Activated T-helper 9 cell treated with anti-CD3 and anti-CD28 coated beads, Interleukin-2, amount 50 U/mL, for 16 hours (primary cell): ENCODE data around the gene ATXN7L2.
"Not testable (repeated sequence)": the region's sequence is repeated elsewhere in the genome, so short reads cannot be mapped to it uniquely, and the experiment has no call there.

Experiments
- DNase-seq: peaks from one replicate; pipeline ENCODE4 v3.0.0-alpha.2; 2020; ENCODE audit warnings: low read depth

ATXN7L2 gene

GRCh38 chr1:109483672-109484518, at the start of gene ATXN7L2:
Gene ATXN7L2, plus strand, starts transcription at chr1:109483905. Its CDS starts 49 bp downstream, at chr1:109483954.
- peak; percentile 90 for DNase-seq

GRCh38 chr1:109434484-109434883, 49.2 kb upstream of the ATXN7L2 start:
- no peak for DNase-seq

GRCh38 chr1:109438798-109439297, 44.9 kb upstream of the ATXN7L2 start:
- no peak for DNase-seq

- DNase-seq, result no peak
These were observed 42.6 kb upstream of the ATXN7L2 start for GRCh38 chr1:109441069-109441468.

GRCh38 chr1:109443476-109443875, 40.2 kb upstream of the ATXN7L2 start:
- no peak for DNase-seq

- no peak for DNase-seq
These were observed 39.4 kb upstream of the ATXN7L2 start for GRCh38 chr1:109444346-109444745.

- not testable (repeated sequence) for DNase-seq
These were observed 37.6 kb upstream of the ATXN7L2 start for GRCh38 chr1:109445949-109446695.

- DNase-seq, result no peak
These were observed 36.2 kb upstream of the ATXN7L2 start for GRCh38 chr1:109447524-109447923.

- no peak for DNase-seq
These were observed 29.1 kb upstream of the ATXN7L2 start for GRCh38 chr1:109454497-109455133.

GRCh38 chr1:109457819-109458218, 25.9 kb upstream of the ATXN7L2 start:
- no peak for DNase-seq

- DNase-seq, result no peak
These were observed 17.6 kb upstream of the ATXN7L2 start for GRCh38 chr1:109466125-109466451.

GRCh38 chr1:109466452-109467300, 17.0 kb upstream of the ATXN7L2 start, which contains the start of gene SYPL2:
Gene SYPL2, plus strand, starts transcription at chr1:109466546. Its CDS starts 298 bp downstream, at chr1:109466844.
- no peak for DNase-seq

- DNase-seq, result no peak
These were observed 16.4 kb upstream of the ATXN7L2 start for GRCh38 chr1:109467301-109467777.

GRCh38 chr1:109468061-109468460, 15.6 kb upstream of the ATXN7L2 start:
- no peak for DNase-seq

GRCh38 chr1:109468903-109469302, 14.8 kb upstream of the ATXN7L2 start:
- no peak for DNase-seq

GRCh38 chr1:109470245-109470644, 13.5 kb upstream of the ATXN7L2 start:
- DNase-seq, result no peak

- DNase-seq, result no peak
These were observed 10.9 kb upstream of the ATXN7L2 start for GRCh38 chr1:109472779-109473178.

- DNase-seq, result not testable (repeated sequence)
These were observed 10.2 kb upstream of the ATXN7L2 start for GRCh38 chr1:109473284-109474057.

- DNase-seq, result no peak
These were observed 9.0 kb upstream of the ATXN7L2 start for GRCh38 chr1:109474697-109475096.

GRCh38 chr1:109475261-109475660, 8.4 kb upstream of the ATXN7L2 start:
- DNase-seq, result no peak

GRCh38 chr1:109476825-109477224, 6.9 kb upstream of the ATXN7L2 start:
- no peak for DNase-seq
